GM18499 (cell line): ENCODE measurements around the gene TXNL4B.

Source experiments
- ATAC-seq: cut with Tn5 transposase; IDR thresholded peaks from one replicate; pipeline ENCODE4 v1.9.1; 2021; ENCODE audit warnings: moderate number of reproducible peaks; ENCODE audit not compliant: insufficient read depth, unreplicated experiment

TXNL4B gene

DNA sequence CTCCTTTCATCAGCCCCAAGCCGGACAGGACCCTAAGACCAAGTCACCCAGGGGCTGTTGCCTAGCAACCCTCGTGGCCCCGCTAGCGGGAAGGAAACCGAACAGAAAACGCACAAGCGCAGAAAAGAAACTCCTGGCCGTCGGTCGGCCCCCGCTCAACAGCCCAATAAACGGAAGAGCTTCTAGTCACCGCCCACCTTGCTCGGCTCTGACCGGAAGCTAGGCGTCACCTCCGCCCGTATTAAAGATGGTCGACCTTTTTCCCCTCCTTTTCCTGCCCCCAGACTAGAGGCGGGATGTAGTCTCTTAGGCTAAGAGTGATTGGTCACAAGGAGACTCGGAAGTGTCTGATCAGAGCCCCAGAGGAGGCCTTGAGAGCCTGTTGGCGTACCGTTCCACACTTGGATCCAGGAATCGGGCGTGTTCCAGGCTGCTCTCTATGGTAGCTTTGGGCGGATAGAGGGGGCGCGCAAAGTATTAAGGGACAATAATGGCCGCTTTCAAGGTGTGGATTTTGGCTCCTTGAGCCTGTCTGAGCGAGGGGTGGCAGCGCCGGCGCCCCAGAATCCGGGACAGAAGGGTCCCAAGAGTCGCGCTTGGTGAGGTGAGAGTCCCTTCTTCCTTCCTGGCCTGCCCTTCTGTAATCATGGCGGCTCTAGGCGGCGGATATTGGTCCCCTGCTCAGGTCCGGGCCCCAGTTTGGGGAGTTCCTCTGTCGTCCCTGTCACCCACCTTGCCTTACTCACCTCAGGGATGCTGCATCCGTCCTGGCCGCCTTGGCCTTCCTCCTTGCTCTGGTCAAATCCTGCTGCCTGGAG, at the start of gene TXNL4B, which contains the start of gene DHX38:
TXNL4B (minus strand) TSS at position 173 of the 818 bp plus-strand sequence. CDS start 2,871 bp downstream, outside the sequence.
DHX38 (plus strand) TSS at position 400 of the 818 bp plus-strand sequence. CDS start 2,311 bp downstream, outside the sequence.
- ATAC-seq: peak; percentile 96

- no peak for ATAC-seq
These were observed 49.1 kb upstream of the TXNL4B start for GRCh38 chr16:72142476-72142875.

- no peak for ATAC-seq
These were observed 46.5 kb upstream of the TXNL4B start for GRCh38 chr16:72139908-72140307.

- ATAC-seq: no peak
These were observed 44.7 kb upstream of the TXNL4B start for GRCh38 chr16:72138064-72138572.

GRCh38 chr16:72137380-72138063, 44.1 kb upstream of the TXNL4B start:
- no peak for ATAC-seq

GRCh38 chr16:72134507-72134906, 41.1 kb upstream of the TXNL4B start:
- ATAC-seq: no peak

DNA sequence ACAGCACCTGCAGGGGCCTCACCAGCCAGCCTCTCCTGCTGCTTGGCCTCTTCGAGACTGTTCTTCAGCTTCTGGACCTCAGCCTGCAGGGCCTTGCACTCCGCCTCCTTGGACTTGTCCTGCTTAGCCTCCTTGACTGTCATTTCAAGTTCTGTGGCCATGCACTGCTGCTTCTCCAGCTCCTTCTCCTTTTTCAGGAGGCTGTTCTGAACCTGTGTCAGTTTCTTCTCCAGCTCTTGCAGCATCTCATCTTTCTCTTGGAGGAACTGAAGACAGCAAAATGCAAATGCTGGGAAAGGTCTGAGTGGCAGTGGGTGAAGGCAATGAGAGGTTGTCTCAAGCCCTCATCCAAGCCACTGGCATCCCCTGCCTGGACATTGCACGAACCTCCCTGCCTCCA, 39.3 kb upstream of the TXNL4B start:
- ATAC-seq: no peak

DNA sequence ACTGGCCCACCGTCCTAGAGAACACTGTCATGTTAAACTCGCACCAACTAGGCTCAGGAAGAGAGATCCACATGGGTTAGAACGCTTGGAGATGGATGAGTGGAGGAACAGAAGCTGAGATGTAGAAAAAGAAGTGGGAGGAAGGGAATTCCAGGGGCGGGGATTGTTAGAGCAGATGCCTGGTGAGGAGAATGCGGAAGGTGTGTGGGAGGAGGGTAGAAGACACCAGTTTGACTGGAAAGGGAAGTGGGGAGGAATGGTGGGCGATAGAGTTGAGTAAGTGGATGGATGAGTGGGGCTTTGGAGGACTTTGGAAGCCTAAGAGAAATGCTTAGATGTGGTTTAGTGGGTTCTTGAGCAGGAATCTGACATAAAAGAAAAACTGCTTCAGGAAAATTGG, 37.6 kb upstream of the TXNL4B start:
- no peak for ATAC-seq

- no peak for ATAC-seq
These were observed 36.7 kb upstream of the TXNL4B start for GRCh38 chr16:72129976-72130656.

- no peak for ATAC-seq
These were observed 35.3 kb upstream of the TXNL4B start for GRCh38 chr16:72128701-72129100.

DNA sequence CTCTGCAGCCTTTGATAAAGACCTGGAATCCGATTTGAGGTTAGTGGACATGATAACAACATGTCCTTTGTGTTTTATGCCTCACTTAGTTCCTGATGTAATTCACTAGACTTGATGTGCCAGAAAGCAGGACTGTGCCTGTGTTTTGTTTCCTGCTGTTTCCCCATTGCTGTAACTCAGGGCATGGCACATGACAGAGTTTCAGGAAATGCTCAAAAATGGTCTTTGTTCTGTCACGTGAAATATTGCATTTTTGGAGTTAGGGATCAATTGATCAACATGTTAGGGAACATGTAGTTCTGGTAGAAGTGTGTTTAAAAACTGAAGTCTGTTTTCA, 33.0 kb upstream of the TXNL4B start:
- no peak for ATAC-seq

DNA sequence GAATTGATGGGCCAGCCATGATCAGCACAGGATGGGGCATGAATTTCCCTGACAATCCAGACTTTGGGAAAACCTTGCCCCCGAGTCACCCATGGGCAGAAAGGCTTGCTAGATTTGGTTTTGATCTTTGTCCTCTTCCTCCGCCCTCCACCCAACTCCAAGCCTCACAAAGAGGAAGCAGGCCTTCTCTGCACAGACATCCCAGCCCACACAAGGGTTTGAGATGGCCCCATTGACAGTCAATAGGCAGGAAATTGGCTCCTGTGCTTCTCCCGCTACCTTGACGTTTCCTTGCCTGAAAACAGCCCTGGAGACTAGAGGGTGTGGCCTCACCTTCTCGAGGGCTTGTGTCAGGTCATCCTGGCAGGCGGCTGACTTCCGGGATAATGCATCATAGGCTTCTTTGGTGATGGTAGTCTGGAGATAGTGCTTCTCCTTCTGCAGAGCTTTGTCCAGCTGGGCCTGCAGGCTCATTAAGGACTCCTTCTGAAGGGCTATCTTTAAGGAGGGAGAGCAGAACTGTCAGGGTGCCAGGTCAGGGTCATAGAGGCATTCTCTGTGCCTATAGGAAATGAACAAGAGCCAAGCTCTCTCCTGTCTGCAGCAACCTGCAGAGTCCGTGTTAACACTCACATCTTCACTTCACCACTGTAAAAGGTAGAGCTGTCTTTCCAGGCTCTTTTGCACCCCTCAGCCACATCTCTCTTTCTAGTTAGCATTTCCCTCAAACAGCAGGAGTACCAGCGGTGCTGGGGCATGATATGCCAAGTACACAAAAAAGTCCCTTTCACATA, 32.4 kb upstream of the TXNL4B start:
- ATAC-seq: no peak

DNA sequence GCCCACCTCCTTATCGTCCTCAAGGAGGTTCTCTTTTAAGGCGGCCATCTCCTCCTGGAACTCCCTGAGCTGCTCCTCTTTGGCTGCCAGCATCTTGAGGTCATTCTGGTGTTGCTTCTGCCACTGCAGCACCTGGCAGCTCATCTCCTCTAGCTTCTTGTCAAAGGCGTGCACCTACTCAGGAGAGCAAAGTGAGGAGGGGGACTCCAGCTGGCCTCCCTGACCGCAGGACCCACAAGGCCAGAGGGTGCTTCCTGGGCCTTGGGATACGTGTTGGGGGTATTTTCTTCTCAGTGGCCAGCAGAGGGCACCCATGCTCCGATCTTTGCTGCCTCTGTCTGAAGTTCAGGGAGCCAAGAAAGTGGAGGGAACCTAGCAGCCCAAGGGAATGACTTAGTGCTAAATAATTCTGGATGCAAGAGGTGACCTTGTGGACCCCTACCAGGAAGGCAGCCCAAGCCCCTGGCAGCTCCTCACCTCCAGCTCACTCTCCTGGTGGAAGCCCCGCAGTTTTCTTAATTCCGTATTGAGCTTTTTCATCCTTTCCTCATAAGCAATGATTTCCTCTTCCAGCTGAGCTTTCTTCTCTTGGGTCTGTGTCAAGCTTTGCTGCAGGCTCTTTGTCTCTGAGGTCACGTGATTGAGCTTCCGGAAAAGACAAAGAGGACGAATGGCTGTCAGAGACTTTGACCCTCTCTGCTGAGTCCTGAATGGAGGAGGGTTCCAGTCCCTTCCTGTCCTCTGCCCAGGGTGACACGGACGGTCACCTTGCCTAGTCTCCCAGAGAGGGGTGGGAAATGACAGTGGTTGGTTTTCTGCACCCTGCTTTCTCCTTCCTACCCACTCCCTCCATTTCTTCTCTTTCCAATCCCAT, 31.6 kb upstream of the TXNL4B start:
- ATAC-seq: no peak

- ATAC-seq: no peak
These were observed 30.7 kb upstream of the TXNL4B start for GRCh38 chr16:72124148-72124547.

DNA sequence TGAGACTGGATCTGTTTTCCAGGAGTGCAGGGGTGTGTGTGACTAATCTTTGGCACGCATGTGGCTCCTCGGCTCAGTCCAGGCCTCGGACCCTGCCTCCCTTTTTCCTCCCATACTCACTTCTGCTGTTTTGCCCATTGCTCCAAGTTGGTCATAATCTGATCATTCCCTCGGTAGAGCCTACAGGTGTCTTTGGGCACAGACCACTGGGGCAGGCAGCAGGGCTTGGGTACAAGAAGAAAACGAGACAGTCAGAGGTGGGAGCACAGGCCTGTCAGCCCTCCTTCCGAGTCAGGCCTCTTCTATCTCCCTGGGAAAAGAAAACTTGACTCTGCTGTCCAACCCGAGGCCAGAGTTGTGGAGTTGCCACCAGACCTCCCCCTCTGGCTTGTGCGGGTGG, 30.0 kb upstream of the TXNL4B start:
- no peak for ATAC-seq

GRCh38 chr16:72122916-72123315, 29.5 kb upstream of the TXNL4B start:
- ATAC-seq: no peak

- ATAC-seq: no peak
These were observed 28.9 kb upstream of the TXNL4B start for GRCh38 chr16:72122308-72122707.

DNA sequence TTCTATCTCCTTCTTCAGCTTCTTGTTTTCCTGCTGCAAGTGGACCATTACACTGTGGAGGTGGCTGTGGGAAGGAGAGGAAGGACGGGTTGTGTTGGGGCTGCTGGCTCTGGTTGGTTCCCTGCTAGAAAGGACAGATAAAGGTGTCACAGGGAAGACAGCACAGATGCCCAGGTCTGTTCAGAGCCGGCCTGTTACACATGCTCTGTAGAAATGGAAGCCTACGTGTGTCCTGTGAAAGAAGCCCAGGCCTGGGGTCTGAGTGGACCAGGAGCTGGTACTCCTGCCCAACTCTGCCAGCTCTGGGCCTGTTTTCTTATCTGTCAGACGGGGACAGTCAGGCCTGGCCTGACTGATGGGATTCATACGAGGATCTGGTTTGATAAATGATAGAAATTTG, 26.6 kb upstream of the TXNL4B start:
- ATAC-seq: no peak

DNA sequence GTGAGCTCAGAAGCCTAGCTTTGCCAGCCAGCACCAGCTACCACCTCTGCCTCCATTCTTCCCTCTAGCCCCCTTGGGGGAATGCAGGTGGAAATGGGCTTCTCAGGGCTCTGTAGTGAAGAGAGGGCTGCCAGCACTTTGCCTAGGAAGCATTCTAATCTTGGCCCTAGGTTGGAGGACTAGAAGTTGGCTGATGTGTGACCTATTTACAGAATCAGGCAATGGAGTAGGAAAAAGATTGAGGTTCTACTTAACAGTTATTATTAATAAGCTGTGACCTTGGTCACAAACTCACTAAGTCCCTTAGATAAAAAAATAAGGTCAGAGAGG, 20.2 kb upstream of the TXNL4B start:
- ATAC-seq: no peak
